Measurements from ENCODE around the gene MTHFSD.

DNA sequence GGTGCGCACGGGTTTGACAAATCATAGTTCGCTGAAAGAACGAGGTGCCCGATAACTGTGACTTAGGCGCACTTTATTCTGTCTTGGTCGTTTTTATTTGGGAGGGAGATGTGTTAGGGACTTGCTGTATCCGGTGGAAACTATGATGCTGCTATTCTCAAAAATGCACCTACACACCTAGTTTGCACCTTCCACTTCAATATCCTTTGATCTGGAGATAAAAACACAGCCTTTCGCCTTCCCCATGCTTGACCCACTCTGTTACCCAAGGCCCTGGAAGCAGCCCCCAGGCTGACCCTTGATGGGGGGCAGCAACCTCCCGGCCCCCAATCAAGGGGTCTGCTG lies 59.7 kb downstream of the MTHFSD start:
- TF ChIP-seq, protein P1, sequence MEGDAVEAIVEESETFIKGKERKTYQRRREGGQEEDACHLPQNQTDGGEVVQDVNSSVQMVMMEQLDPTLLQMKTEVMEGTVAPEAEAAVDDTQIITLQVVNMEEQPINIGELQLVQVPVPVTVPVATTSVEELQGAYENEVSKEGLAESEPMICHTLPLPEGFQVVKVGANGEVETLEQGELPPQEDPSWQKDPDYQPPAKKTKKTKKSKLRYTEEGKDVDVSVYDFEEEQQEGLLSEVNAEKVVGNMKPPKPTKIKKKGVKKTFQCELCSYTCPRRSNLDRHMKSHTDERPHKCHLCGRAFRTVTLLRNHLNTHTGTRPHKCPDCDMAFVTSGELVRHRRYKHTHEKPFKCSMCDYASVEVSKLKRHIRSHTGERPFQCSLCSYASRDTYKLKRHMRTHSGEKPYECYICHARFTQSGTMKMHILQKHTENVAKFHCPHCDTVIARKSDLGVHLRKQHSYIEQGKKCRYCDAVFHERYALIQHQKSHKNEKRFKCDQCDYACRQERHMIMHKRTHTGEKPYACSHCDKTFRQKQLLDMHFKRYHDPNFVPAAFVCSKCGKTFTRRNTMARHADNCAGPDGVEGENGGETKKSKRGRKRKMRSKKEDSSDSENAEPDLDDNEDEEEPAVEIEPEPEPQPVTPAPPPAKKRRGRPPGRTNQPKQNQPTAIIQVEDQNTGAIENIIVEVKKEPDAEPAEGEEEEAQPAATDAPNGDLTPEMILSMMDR (IDR thresholded peaks at IDR 0.05): no peak
- TF ChIP-seq POLR2A (IDR thresholded peaks at IDR 0.05): no peak

All from right lobe of liver (tissue), 4 donors.